Smooth muscle cell of the brain vasculature (primary cell): ENCODE measurements around the gene CDK5RAP1.

Experiments used
- DNase-seq: peaks from one replicate; pipeline ENCODE4 v3.0.0-alpha.2; 2012; ENCODE audit warnings: low read depth, low spot score

Gene CDK5RAP1

GRCh38 chr20:33333616-33334015, 67.7 kb downstream of the CDK5RAP1 start:
- no peak for DNase-seq

- no peak for DNase-seq
Observed at GRCh38 chr20:33332905-33333456, 68.3 kb downstream of the CDK5RAP1 start.

- no peak for DNase-seq
Observed at GRCh38 chr20:33328157-33329137, 72.9 kb downstream of the CDK5RAP1 start.

GRCh38 chr20:33325350-33325749, 76.0 kb downstream of the CDK5RAP1 start:
- no peak for DNase-seq

- DNase-seq = no peak
Observed at GRCh38 chr20:33323236-33323635, 78.1 kb downstream of the CDK5RAP1 start.

- no peak for DNase-seq
Observed at GRCh38 chr20:33322456-33322855, 78.9 kb downstream of the CDK5RAP1 start.

- no peak for DNase-seq
Observed at GRCh38 chr20:33320006-33320405, 81.3 kb downstream of the CDK5RAP1 start.

GRCh38 chr20:33318096-33318429, 83.3 kb downstream of the CDK5RAP1 start:
- no peak for DNase-seq

- DNase-seq = no peak
Observed at GRCh38 chr20:33317424-33318095, 83.8 kb downstream of the CDK5RAP1 start.

GRCh38 chr20:33316958-33317357, 84.4 kb downstream of the CDK5RAP1 start:
- DNase-seq = no peak

- DNase-seq = no peak
Observed at GRCh38 chr20:33316343-33316742, 85.0 kb downstream of the CDK5RAP1 start.

- no peak for DNase-seq
Observed at GRCh38 chr20:33313686-33314314, 87.5 kb downstream of the CDK5RAP1 start.

GRCh38 chr20:33312583-33312982, 88.7 kb downstream of the CDK5RAP1 start:
- no peak for DNase-seq

- DNase-seq = no peak
Observed at GRCh38 chr20:33311996-33312395, 89.3 kb downstream of the CDK5RAP1 start.

GRCh38 chr20:33311011-33311410, 90.3 kb downstream of the CDK5RAP1 start:
- DNase-seq = no peak

- DNase-seq = no peak
Observed at GRCh38 chr20:33310327-33310899, 90.9 kb downstream of the CDK5RAP1 start.

GRCh38 chr20:33309631-33310030, 91.7 kb downstream of the CDK5RAP1 start:
- DNase-seq = no peak
